NCI-H1417 (cell line): Measurements from ENCODE around the gene VWC2.

Experiments
- DNase-seq, 3 experiments: peaks; one replicate each; lab custom pipeline; 2025; lab: John Stamatoyannopoulos, UW

Gene VWC2

GRCh38 chr7:49783446-49783845 is 10.0 kb downstream of the VWC2 start:
- no peak for DNase-seq

GRCh38 chr7:49787980-49788379 is 14.5 kb downstream of the VWC2 start:
- no peak for DNase-seq

- no peak for DNase-seq
Observed at GRCh38 chr7:49788455-49789059, 15.1 kb downstream of the VWC2 start.

GRCh38 chr7:49789736-49790135 is 16.3 kb downstream of the VWC2 start:
- no peak for DNase-seq

- no peak for DNase-seq
Observed at GRCh38 chr7:49790209-49790608, 16.8 kb downstream of the VWC2 start.

GRCh38 chr7:49791088-49791741 is 17.8 kb downstream of the VWC2 start:
- peak in 1 of 3 experiments; percentile 24 for DNase-seq

- DNase-seq = no peak
Observed at GRCh38 chr7:49797987-49798660, 24.7 kb downstream of the VWC2 start.

GRCh38 chr7:49800031-49800430 is 26.6 kb downstream of the VWC2 start:
- no peak for DNase-seq

- DNase-seq = no peak
Observed at GRCh38 chr7:49802600-49802999, 29.2 kb downstream of the VWC2 start.

- DNase-seq = no peak
Observed at GRCh38 chr7:49803812-49804211, 30.4 kb downstream of the VWC2 start.

GRCh38 chr7:49805371-49806007 is 32.1 kb downstream of the VWC2 start:
- no peak for DNase-seq

- no peak for DNase-seq
Observed at GRCh38 chr7:49812534-49812933, 39.1 kb downstream of the VWC2 start.

GRCh38 chr7:49817279-49817678 is 43.8 kb downstream of the VWC2 start:
- DNase-seq = no peak

- DNase-seq = no peak
Observed at GRCh38 chr7:49821181-49821580, 47.7 kb downstream of the VWC2 start.

GRCh38 chr7:49822856-49823255 is 49.4 kb downstream of the VWC2 start:
- DNase-seq = no peak

GRCh38 chr7:49823566-49823965 is 50.1 kb downstream of the VWC2 start:
- DNase-seq = no peak

- no peak for DNase-seq
Observed at GRCh38 chr7:49839863-49840645, 66.6 kb downstream of the VWC2 start.

- DNase-seq = no peak
Observed at GRCh38 chr7:49840751-49841405, 67.4 kb downstream of the VWC2 start.

GRCh38 chr7:49845626-49846025 is 72.2 kb downstream of the VWC2 start:
- no peak for DNase-seq

GRCh38 chr7:49848211-49848841 is 74.9 kb downstream of the VWC2 start:
- no peak for DNase-seq
